HCT116 (cell line): ENCODE data around the gene PTPRCAP. TPM values are rescaled to one million over a fixed set of nuclear protein-coding genes. Genes with fewer than 3 reads are reported as not detected.
A peak's percentile ranks its signal among the peaks of the same experiment; 100 is the strongest.

Source experiments
- ATAC-seq: fragments of 200-7000 bp; cut with Tn5 transposase; 2 replicates; pipeline ENCODE4 v1.9.1; 2020; ENCODE audit warnings: mild to moderate bottlenecking, moderate library complexity
- BruUV-seq: library from RNA; stranded (reverse); fragments of 400-500 nt; replicated peaks from 2 replicates; lab custom pipeline; 2021; lab: Mats Ljungman, UMichigan
- CTCF ChIA-PET: fragments of 300-600 bp; sonication (Branson Sonifier 250); formaldehyde crosslinking; loops from one replicate; lab custom pipeline; 2021; ENCODE audit warnings: antibody characterized with exemption; lab: Charles Lee
- POLR2A ChIA-PET: fragments of 300-600, 350-600 bp; sonication (Branson Sonifier 250); formaldehyde crosslinking; loops from one replicate; lab custom pipeline; 2021; ENCODE audit warnings: antibody characterized with exemption; lab: Charles Lee
- RAD21 ChIA-PET, 2 experiments: fragments of 300-600 bp; sonication (Branson Sonifier 250); formaldehyde crosslinking; loops; one replicate each; lab custom pipeline; 2023; ENCODE audit warnings: low total read pairs in 2 of 2; ENCODE audit not compliant: uncharacterized antibody in 2 of 2, unreplicated experiment in 2 of 2, low non-redundant PET in 1 of 2; lab: Charles Lee
- DNase-seq: peaks from one replicate; pipeline ENCODE4 v3.0.0-alpha.2; 2010; ENCODE audit warnings: low read depth, low spot score
- H2AFZ ChIP-seq: fragments of 200-600 bp; shearing (Covaris generic), sonication (generic); 2 replicates; pipeline ENCODE4 v1.6.1; 2017; ENCODE audit warnings: low read depth, mixed run types, mixed read lengths, antibody characterized with exemption, low read length; ENCODE audit not compliant: poor library complexity, severe bottlenecking
- H3K27ac ChIP-seq: 2 replicates; pipeline ENCODE4 v1.5.1; 2012; ENCODE audit warnings: low read depth, low read length
- H3K27me3 ChIP-seq: fragments of 200-600 bp; sonication (generic); 2 replicates; pipeline ENCODE4 v1.6.1; 2016; ENCODE audit warnings: mixed run types, low read length, mixed read lengths; ENCODE audit not compliant: insufficient read depth
- H3K36me3 ChIP-seq, 2 experiments: fragments of 200-500 bp in 1 of 2; fragments of 200-600 bp in 1 of 2; sonication (Bioruptor generic) in 1 of 2; sonication (generic) in 1 of 2; 2 replicates each; pipeline versions ENCODE4 v1.5.1 to v1.6.1; 2014 to 2016; ENCODE audit warnings: low read length in 2 of 2, inconsistent platforms in 1 of 2, mixed read lengths in 1 of 2, mixed run types in 1 of 2; ENCODE audit not compliant: insufficient read depth in 2 of 2, control insufficient read depth in 1 of 2
- H3K4me1 ChIP-seq, 2 experiments: fragments of 200-600 bp in 1 of 2; sonication (generic) in 1 of 2; 2 replicates each; pipeline versions ENCODE4 v1.5.1 to v1.6.1; 2012 to 2017; ENCODE audit warnings: low read length in 2 of 2, inconsistent platforms in 1 of 2, mild to moderate bottlenecking in 1 of 2, mixed read lengths in 1 of 2, mixed run types in 1 of 2, moderate library complexity in 1 of 2; ENCODE audit not compliant: insufficient read depth in 2 of 2, control insufficient read depth in 1 of 2
- H3K4me2 ChIP-seq: fragments of 200-600 bp; sonication (generic); 2 replicates; pipeline ENCODE4 v1.6.1; 2017; ENCODE audit warnings: mixed run types, low read length, mixed read lengths
- H3K4me3 ChIP-seq, 2 experiments: fragments of 200-600 bp in 1 of 2; sonication (generic) in 1 of 2; replicated peaks in 1 of 2; 2 replicates each; pipeline ENCODE4 v1.5.1; 2011 to 2016; ENCODE audit warnings: low read length in 2 of 2, control low read depth in 1 of 2, low read depth in 1 of 2, mild to moderate bottlenecking in 1 of 2, mixed read lengths in 1 of 2, mixed run types in 1 of 2
- H3K79me2 ChIP-seq: fragments of 200-600 bp; sonication (generic); 2 replicates; pipeline ENCODE4 v1.6.1; 2017; ENCODE audit warnings: mild to moderate bottlenecking, mixed run types, low read length, moderate library complexity, mixed read lengths; ENCODE audit not compliant: insufficient read depth
- H3K9ac ChIP-seq: fragments of 200-600 bp; sonication (generic); 2 replicates; pipeline ENCODE4 v1.6.1; 2016; ENCODE audit warnings: low read length, mixed read lengths
- H3K9me2 ChIP-seq: fragments of 200-600 bp; sonication (generic), shearing (Covaris generic); 2 replicates; pipeline ENCODE4 v1.6.1; 2017; ENCODE audit warnings: mixed run types, mild to moderate bottlenecking, moderate library complexity; ENCODE audit not compliant: insufficient read depth
- H3K9me3 ChIP-seq, 2 experiments: fragments of 200-500 bp in 1 of 2; fragments of 200-600 bp in 1 of 2; sonication (Bioruptor generic) in 1 of 2; sonication (generic) in 1 of 2; 2 replicates each; pipeline ENCODE4 v1.6.1; 2014 to 2017; ENCODE audit warnings: low read length in 2 of 2, mixed read lengths in 2 of 2, inconsistent platforms in 1 of 2, low read depth in 1 of 2, mild to moderate bottlenecking in 1 of 2, mixed run types in 1 of 2, moderate library complexity in 1 of 2; ENCODE audit not compliant: control insufficient read depth in 1 of 2, insufficient read depth in 1 of 2
- H4K20me1 ChIP-seq: fragments of 200-600 bp; sonication (generic), shearing (Covaris generic); 2 replicates; pipeline ENCODE4 v1.6.1; 2017; ENCODE audit warnings: mixed run types, mild to moderate bottlenecking, moderate library complexity; ENCODE audit not compliant: insufficient read depth
- CBX3 ChIP-seq: IDR thresholded peaks from 2 replicates; pipeline ENCODE4 v1.6.1; 2012; ENCODE audit warnings: low read depth
- CEBPB ChIP-seq: IDR thresholded peaks from 2 replicates; pipeline ENCODE4 v1.6.1; 2012; ENCODE audit warnings: low read depth
- CTCF ChIP-seq, 3 experiments: fragments of 200-600 bp in 1 of 3; sonication (generic) in 1 of 3; IDR thresholded peaks in 2 of 3; conservative IDR thresholded peaks in 1 of 3; 2 replicates each; pipeline ENCODE4 v1.5.1; 2012 to 2017; ENCODE audit warnings: low read depth in 2 of 3, low read length in 2 of 3, antibody characterized with exemption in 1 of 3, borderline replicate concordance in 1 of 3, control low read depth in 1 of 3, mild to moderate bottlenecking in 1 of 3, mixed read lengths in 1 of 3, mixed run types in 1 of 3, moderate library complexity in 1 of 3; ENCODE audit not compliant: insufficient read depth in 1 of 3
- JUND ChIP-seq: IDR thresholded peaks from 2 replicates; pipeline ENCODE4 v1.6.1; 2012
- RAD21 ChIP-seq: IDR thresholded peaks from 2 replicates; pipeline ENCODE4 v1.6.1; 2012; ENCODE audit warnings: low read depth, mild to moderate bottlenecking
- REST ChIP-seq: IDR thresholded peaks from 2 replicates; pipeline ENCODE4 v1.6.1; 2012; ENCODE audit warnings: low read depth
- SIN3A ChIP-seq: IDR thresholded peaks from 2 replicates; pipeline ENCODE4 v1.6.1; 2012; ENCODE audit warnings: low read depth
- ZNF274 ChIP-seq: fragments of 200-500 bp; sonication (Bioruptor generic); IDR thresholded peaks from 2 replicates; pipeline ENCODE4 v1.6.1; 2014; ENCODE audit warnings: mild to moderate bottlenecking, low read depth, low read length, inconsistent platforms
- intact Hi-C: fragments of 100-400 bp; cut with micrococcal nuclease; formaldehyde crosslinking; loops from 2 replicates; pipeline ENCODE4 v1.10.0; 2022
- total RNA-seq: library from RNA; stranded (reverse); gene quantifications from one replicate; pipeline ENCODE4 v1.2.1, GENCODE V29; 2021; ENCODE audit not compliant: unreplicated experiment

Gene PTPRCAP
- total RNA-seq, 1 experiment from 2014 or later, result 1.4 TPM

- DNase-seq, result no peak
- peaks cover 16 to 45% of the 10 kb centered on the region in 2 experiments for H3K4me1 ChIP-seq
- intact Hi-C loops, result loop anchor here (1.0 kb wide), 1 partner anchor 117 kb away; no protein-coding TSS in a partner anchor
- TF ChIP-seq CTCF (IDR thresholded peaks at IDR 0.05 in 2 of 3, conservative IDR thresholded peaks at IDR 0.05 in 1 of 3; ENCODE audit: borderline replicate concordance in 1 of 3, insufficient read depth in 1 of 3, low read depth in 2 of 3, low read length in 2 of 3) (peak; percentile 66 to 80 (median 75); a peak in 5 of 6 replicates), ZNF274 (no peak), CEBPB (no peak), SIN3A (no peak), RAD21 (peak; percentile 74), CBX3 (no peak), REST (no peak), JUND (no peak)
- no peak overlapping the region for H3K4me2 ChIP-seq
- no TSS peak for BruUV-seq
- H3K79me2 ChIP-seq, result peaks cover 14% of the 10 kb centered on the region; the same call in 1 of the 2 replicates
- H3K9me2 ChIP-seq, result no peaks in the 10 kb centered on the region
- 0 out of 2 replicates have a peak overlapping the region, but pooled peaks have one; percentile 30 for H3K9ac ChIP-seq
- no peak overlapping the region for H3K4me3 ChIP-seq
- no peaks in the 10 kb centered on the region for H3K36me3 ChIP-seq
- no peaks in the 10 kb centered on the region for H3K9me3 ChIP-seq
- no peak overlapping the region for H2AFZ ChIP-seq
- ChIA-PET POLR2A (no interaction called here), CTCF (interaction anchor here (0.5 to 1.0 kb wide), 6 partner anchors 9 to 270 kb away, joined by 3 to 5 read pairs (median 4); partner anchors contain the start of gene PPP1CA), RAD21 (interaction anchor here in 1 of 2 experiments (1.5 kb wide), 1 partner anchor 12 kb away, joined by 5 read pairs; the partner anchor contains the start of gene PPP1CA)
- peak overlapping the region; percentile 5; the same call in 1 of the 2 replicates for H3K27ac ChIP-seq
- H4K20me1 ChIP-seq, result no peaks in the 10 kb centered on the region
- ATAC-seq, result peak; percentile 69
- no peaks in the 10 kb centered on the region for H3K27me3 ChIP-seq
Measured at GRCh38 chr11:67389477-67389876, 48.0 kb downstream of the PTPRCAP start.
